B cell (primary cell): ENCODE results near the gene ZNF136. TPM values are rescaled to one million over a fixed set of nuclear protein-coding genes. Genes with fewer than 3 reads are reported as not detected.

ENCODE experiments used
- ATAC-seq: fragments of 200-7000 bp; cut with Tn5 transposase; one replicate; pipeline ENCODE4 v1.10.0; 2021; ENCODE audit warnings: low read depth, mild to moderate bottlenecking, moderate number of reproducible peaks, moderate library complexity
- CTCF ChIA-PET: fragments of 350-600 bp; sonication (Branson Sonifier 250); formaldehyde crosslinking; loops from one replicate; lab custom pipeline; 2021; ENCODE audit warnings: antibody characterized with exemption, inconsistent platforms; lab: Charles Lee
- POLR2A ChIA-PET: fragments of 350-600 bp; sonication (Branson Sonifier 250); formaldehyde crosslinking; loops from one replicate; lab custom pipeline; 2021; ENCODE audit warnings: antibody characterized with exemption; lab: Charles Lee
- DNase-seq: peaks from one replicate; pipeline ENCODE4 v3.0.0; 2013
- H2AFZ ChIP-seq: 2 replicates; pipeline ENCODE4 v1.6.1; 2012; ENCODE audit warnings: mild to moderate bottlenecking, low read depth, low read length; ENCODE audit not compliant: insufficient read depth, poor library complexity, severe bottlenecking
- H3K27ac ChIP-seq, 2 donors: 1 replicate in 1 of 2; 2 replicates in 1 of 2; pipeline ENCODE4 v1.5.1; 2012 to 2013; ENCODE audit warnings: low read length in 2 of 2, mild to moderate bottlenecking in 2 of 2, moderate library complexity in 1 of 2
- H3K27me3 ChIP-seq, 4 experiments: fragments of 200-600 bp in 1 of 4; sonication (generic) in 1 of 4; replicated peaks in 1 of 4; 1 replicate in 2 of 4; 2 replicates in 2 of 4; pipeline versions ENCODE4 v1.6.1 to v1.7.0; 2013 to 2016; ENCODE audit warnings: low read length in 3 of 4, mild to moderate bottlenecking in 2 of 4, mixed read lengths in 1 of 4, moderate library complexity in 1 of 4; ENCODE audit not compliant: insufficient read depth in 4 of 4, control insufficient read depth in 3 of 4; ENCODE audit errors: control extremely low read depth in 1 of 4
- H3K36me3 ChIP-seq, 2 experiments: replicated peaks in 1 of 2; 1 replicate in 1 of 2; 2 replicates in 1 of 2; pipeline versions ENCODE4 v1.6.1 to v1.7.1; 2013; ENCODE audit warnings: low read length in 1 of 2; ENCODE audit not compliant: insufficient read depth in 2 of 2, control insufficient read depth in 1 of 2; ENCODE audit errors: control extremely low read depth in 1 of 2, extremely low read depth in 1 of 2
- H3K4me1 ChIP-seq, 2 donors: fragments of 200-600 bp in 1 of 2; sonication (generic) in 1 of 2; 1 replicate in 1 of 2; 2 replicates in 1 of 2; pipeline versions ENCODE4 v1.5.1 to v1.6.1; 2013 to 2017; ENCODE audit warnings: low read length in 2 of 2; ENCODE audit not compliant: control insufficient read depth in 2 of 2, insufficient read depth in 2 of 2
- H3K4me2 ChIP-seq: replicated peaks from 2 replicates; pipeline ENCODE3; 2012; ENCODE audit warnings: mild to moderate bottlenecking, low read depth, low read length; ENCODE audit not compliant: poor library complexity, severe bottlenecking
- H3K4me3 ChIP-seq, 5 experiments: fragments of 200-600 bp in 1 of 5; sonication (generic) in 1 of 5; 1 replicate in 3 of 5; 2 replicates in 2 of 5; pipeline versions ENCODE4 v1.5.1 to v1.7.0; 2011 to 2016; ENCODE audit warnings: low read length in 4 of 5, mild to moderate bottlenecking in 4 of 5, low read depth in 2 of 5, control low read depth in 1 of 5, moderate library complexity in 1 of 5; ENCODE audit not compliant: insufficient read depth in 1 of 5; ENCODE audit errors: control extremely low read depth in 1 of 5, extremely low read depth in 1 of 5
- H3K79me2 ChIP-seq: fragments of 200-600 bp; sonication (generic); one replicate; pipeline ENCODE4 v1.6.0; 2016; ENCODE audit warnings: low read length; ENCODE audit not compliant: control insufficient read depth, insufficient read depth
- H3K9ac ChIP-seq: fragments of 200-600 bp; sonication (generic); 2 replicates; pipeline ENCODE4 v1.6.1; 2017; ENCODE audit warnings: mild to moderate bottlenecking, low read length, moderate library complexity
- H3K9me3 ChIP-seq, 3 donors: one replicate each; pipeline versions ENCODE4 v1.6.1 to v1.7.1; 2013; ENCODE audit warnings: low read length in 2 of 3; ENCODE audit not compliant: control insufficient read depth in 2 of 3, insufficient read depth in 1 of 3; ENCODE audit errors: control extremely low read depth in 1 of 3
- H4K20me1 ChIP-seq: 2 replicates; pipeline ENCODE4 v1.6.0; 2012; ENCODE audit warnings: mild to moderate bottlenecking, low read length; ENCODE audit not compliant: insufficient read depth, control insufficient read depth, poor library complexity, severe bottlenecking
- H3K27ac Mint-ChIP-seq: one replicate; pipeline ENCODE4 v1.8.0; 2021; ENCODE audit warnings: mixed read lengths
- H3K27me3 Mint-ChIP-seq: one replicate; pipeline ENCODE4 v1.8.0; 2021; ENCODE audit warnings: mixed read lengths
- H3K4me1 Mint-ChIP-seq: one replicate; pipeline ENCODE4 v1.8.0; 2021; ENCODE audit warnings: mixed read lengths
- H3K4me3 Mint-ChIP-seq: one replicate; pipeline ENCODE4 v1.8.0; 2021; ENCODE audit warnings: mixed read lengths
- H3K9me3 Mint-ChIP-seq: one replicate; pipeline ENCODE4 v1.8.0; 2022; ENCODE audit warnings: mixed read lengths; ENCODE audit not compliant: insufficient read depth
- CTCF ChIP-seq: fragments of 200-600 bp; IDR thresholded peaks from one replicate; pipeline ENCODE4 v1.8.0; 2022; ENCODE audit warnings: antibody characterized with exemption, mild to moderate bottlenecking
- EZH2 ChIP-seq: IDR thresholded peaks from 2 replicates; pipeline ENCODE4 v1.6.1; 2012; ENCODE audit warnings: borderline replicate concordance, low read depth, mild to moderate bottlenecking, moderate library complexity, low read length; ENCODE audit not compliant: insufficient read depth, poor library complexity, severe bottlenecking
- WGBS: methylation state at CpG from one replicate; pipeline ENCODE4 v1.1.5; 2013; ENCODE audit warnings: missing lambda C conversion rate; ENCODE audit not compliant: insufficient coverage; 5-methylcytosine and 5-hydroxymethylcytosine counted together
- intact Hi-C: fragments of 100-400 bp; cut with micrococcal nuclease; formaldehyde crosslinking; loops from one replicate; pipeline ENCODE4 v1.10.0; 2022
- polyA plus RNA-seq: library from polyadenylated mRNA; depleted of rRNA; stranded (reverse); fragments of >200 nt; gene quantifications from 2 replicates; pipeline ENCODE4 v1.2.3, GENCODE V29; 2012
- total RNA-seq, 2 donors: library from RNA; stranded (reverse); fragments of 120-200 nt in 1 of 2; gene quantifications; 1 replicate in 1 of 2; 2 replicates in 1 of 2; pipeline versions ENCODE4 v1.2.3 to v1.2.4, GENCODE V29; 2013 to 2022

ZNF136 gene
- total and polyA plus RNA-seq, 2 donors (not counting 1 experiment from before 2014, with no cell fraction given): 7.5 to 30.8 TPM

DNA sequence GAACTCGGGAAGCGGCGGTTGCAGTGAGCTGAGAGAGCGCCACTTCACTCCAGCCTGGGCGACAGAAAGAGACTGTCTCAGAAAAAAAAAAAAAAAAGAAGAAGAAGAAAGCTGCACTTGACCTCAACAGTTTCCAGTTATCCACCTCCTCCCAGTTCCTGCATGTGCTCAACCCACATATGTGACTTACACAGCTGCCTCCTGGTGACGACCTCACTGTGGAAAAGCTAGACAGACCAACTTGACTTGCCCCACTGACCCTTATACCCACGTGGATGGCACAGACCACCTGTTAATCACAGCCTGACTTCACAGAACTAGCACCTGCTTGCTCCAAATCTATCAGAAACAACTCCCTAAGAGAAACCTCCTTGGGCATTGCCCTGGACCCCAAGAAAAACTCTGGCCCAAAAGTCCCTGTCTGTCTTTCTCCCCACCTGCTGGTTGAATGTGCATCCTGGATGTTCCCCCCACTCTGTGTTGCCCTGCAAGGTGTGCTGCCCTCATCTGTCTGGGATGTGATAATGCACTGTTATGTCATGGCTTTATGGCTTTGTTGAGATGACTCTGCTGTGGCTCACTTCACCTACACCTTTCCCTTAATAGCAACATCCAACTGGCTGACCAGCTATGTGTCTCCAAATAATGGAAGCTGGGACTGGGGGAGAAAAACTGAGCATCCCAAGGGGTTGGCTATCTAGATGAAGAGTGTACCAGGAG, 25.5 kb upstream of the ZNF136 start:
- TF ChIP-seq CTCF (peak; percentile 68), EZH2 (no peak)
- no peak overlapping the region for H3K9ac ChIP-seq
- H3K4me3 ChIP-seq: no peak overlapping the region
- POLR2A ChIA-PET: no interaction called here
- H4K20me1 ChIP-seq: no peaks in the 10 kb centered on the region
- H3K9me3 ChIP-seq: peaks cover 7 to 14% (median 9%) of the 10 kb centered on the region in 3 donors
- intact Hi-C loops: no loop called here
- peaks cover 4% of the 10 kb centered on the region for H3K9me3 Mint-ChIP-seq
- H2AFZ ChIP-seq: no peak overlapping the region
- H3K4me2 ChIP-seq: no peak overlapping the region
- DNase-seq: peak; percentile 64
- no peak for ATAC-seq
- peaks cover 8 to 33% of the 10 kb centered on the region in 2 experiments for H3K36me3 ChIP-seq
- no peaks in the 10 kb centered on the region for H3K27me3 Mint-ChIP-seq
- peak overlapping the region; percentile 50 for H3K4me3 Mint-ChIP-seq
- H3K27me3 ChIP-seq: no peaks in the 10 kb centered on the region
- peaks cover 18% of the 10 kb centered on the region for H3K79me2 ChIP-seq
- peaks cover 34% of the 10 kb centered on the region for H3K4me1 Mint-ChIP-seq
- WGBS: 38% methylated on average over 2 of the region's 7 CpGs
- H3K4me1 ChIP-seq: peaks cover 15 to 23% of the 10 kb centered on the region in 2 donors
- peak overlapping the region; percentile 2 for H3K27ac Mint-ChIP-seq
- no peak overlapping the region for H3K27ac ChIP-seq
- CTCF ChIA-PET: interaction anchor here (0.6 to 3.5 kb wide), 16 partner anchors 11 to 465 kb away, joined by 3 to 22 read pairs (median 4); partner anchors contain the start of genes ZNF136, ZNF491, ZNF700 and ZNF878

- peaks cover 15 to 23% of the 10 kb centered on the region in 2 donors for H3K4me1 ChIP-seq
- CTCF ChIA-PET: interaction anchor here (1.0 to 3.5 kb wide), 5 partner anchors 13 to 341 kb away, joined by 3 to 85 read pairs (median 3); partner anchors contain the start of genes ZNF491 and ZNF700
- H3K36me3 ChIP-seq: peaks cover 0 to 16% of the 10 kb centered on the region in 2 experiments
- H2AFZ ChIP-seq: peak overlapping the region; percentile 91
- H3K27me3 Mint-ChIP-seq: no peaks in the 10 kb centered on the region
- WGBS: 29% methylated on average over 10 of the region's 13 CpGs
- peak overlapping the region; percentile 84 for H3K4me3 Mint-ChIP-seq
- ATAC-seq (no peak), DNase-seq (no peak)
- H3K4me2 ChIP-seq: peak overlapping the region; percentile 83
- peak overlapping the region; percentile 87 for H3K9ac ChIP-seq
- no peaks in the 10 kb centered on the region for H3K27me3 ChIP-seq
- POLR2A ChIA-PET: no interaction called here
- H3K79me2 ChIP-seq: peaks cover 18% of the 10 kb centered on the region
- H3K4me3 ChIP-seq: peak overlapping the region; percentile 73 to 93 (median 83)
- no peak overlapping the region for H3K27ac Mint-ChIP-seq
- TF ChIP-seq EZH2 (no peak), CTCF (no peak)
- H4K20me1 ChIP-seq: no peaks in the 10 kb centered on the region
- H3K27ac ChIP-seq: no peak overlapping the region
- intact Hi-C loops: no loop called here
- H3K4me1 Mint-ChIP-seq: peaks cover 34% of the 10 kb centered on the region
- peaks cover 0 to 2% (median 0%) of the 10 kb centered on the region in 3 donors for H3K9me3 ChIP-seq
- no peaks in the 10 kb centered on the region for H3K9me3 Mint-ChIP-seq
These were observed 23.6 kb upstream of the ZNF136 start for GRCh38 chr19:12139269-12139668.
